SK-N-MC (cell line): ENCODE measurements around the gene C13orf46.

Source experiments
- EZH2 ChIP-seq: fragments of 200-600 bp; sonication (generic); IDR thresholded peaks from one replicate; pipeline ENCODE4 v1.6.1; 2017; ENCODE audit warnings: antibody characterized with exemption
- FOXP2 ChIP-seq: optimal IDR thresholded peaks from 2 replicates; pipeline ENCODE3; 2011; ENCODE audit warnings: mild to moderate bottlenecking, moderate library complexity; ENCODE audit not compliant: insufficient read depth; ENCODE audit errors: extremely low read length, control extremely low read depth
- POLR2AphosphoS5 ChIP-seq: IDR thresholded peaks from 2 replicates; pipeline ENCODE4 v1.6.1; 2012; ENCODE audit warnings: mild to moderate bottlenecking, low read depth, low read length, borderline replicate concordance

- TF ChIP-seq EZH2, result no peak
- no peak for TF ChIP-seq POLR2AphosphoS5
- TF ChIP-seq FOXP2, result no peak
These were observed 47.5 kb downstream of the C13orf46 start for GRCh38 chr13:113926301-113926761.
